Chondrocyte (in vitro differentiated cells): ENCODE results near the gene C5orf58. TPM values are rescaled to one million over a fixed set of nuclear protein-coding genes. Genes with fewer than 3 reads are reported as not detected.

Source experiments
- DNase-seq: peaks from one replicate; pipeline ENCODE4 v3.0.0; 2021; ENCODE audit warnings: mixed read lengths, low spot score
- H3K27ac Mint-ChIP-seq: one replicate; pipeline ENCODE4 v1.8.0; 2021; ENCODE audit warnings: mild to moderate bottlenecking, moderate library complexity, mixed read lengths; ENCODE audit not compliant: unreplicated experiment
- H3K27me3 Mint-ChIP-seq: 2 replicates; pipeline ENCODE4 v1.8.0; 2021; ENCODE audit warnings: low read depth, mixed read lengths
- H3K36me3 Mint-ChIP-seq: 2 replicates; pipeline ENCODE4 v1.8.0; 2021; ENCODE audit warnings: low read depth, mixed read lengths
- H3K4me1 Mint-ChIP-seq: 2 replicates; pipeline ENCODE4 v1.8.0; 2021; ENCODE audit warnings: low read depth, mild to moderate bottlenecking, mixed read lengths
- H3K4me3 Mint-ChIP-seq: one replicate; pipeline ENCODE4 v1.8.0; 2021; ENCODE audit warnings: mild to moderate bottlenecking, moderate library complexity, mixed read lengths; ENCODE audit not compliant: unreplicated experiment
- H3K9me3 Mint-ChIP-seq: 2 replicates; pipeline ENCODE4 v1.8.0; 2021; ENCODE audit warnings: low read depth, mixed read lengths
- total RNA-seq: library from RNA; stranded (reverse); gene quantifications from 3 replicates; pipeline ENCODE4 v1.2.1, GENCODE V29; 2021
- TF ChIP-seq, protein P1 (sequence below): fragments of 200-600 bp; sonication (generic); IDR thresholded peaks from 2 replicates; pipeline ENCODE4 v1.5.0; 2021; ENCODE audit warnings: antibody characterized with exemption, mild to moderate bottlenecking, moderate library complexity

C5orf58 gene
- total RNA-seq, 1 donor from 2014 or later: not detected

DNA sequence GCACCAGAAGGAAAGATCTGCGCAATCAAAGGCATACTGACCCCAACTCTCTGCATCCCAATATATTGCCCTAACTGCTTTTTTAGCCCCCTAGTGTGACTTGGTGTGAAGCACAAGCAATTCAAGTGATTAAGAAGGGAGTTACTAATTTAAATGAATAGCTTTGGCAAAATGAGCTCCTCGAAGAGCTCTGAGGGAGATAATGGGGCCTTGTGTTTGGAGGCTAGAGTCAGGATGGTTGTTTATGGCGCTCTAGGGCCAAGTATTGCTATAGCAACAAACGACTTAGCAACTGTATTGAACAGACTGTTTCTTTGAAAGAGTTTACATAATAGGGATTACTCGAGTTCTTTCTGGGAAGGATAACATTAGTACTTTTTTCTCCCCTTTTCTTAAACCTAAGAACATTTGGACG is 11.5 kb upstream of the C5orf58 start:
- H3K27ac Mint-ChIP-seq: no peak overlapping the region
- TF ChIP-seq, protein P1, sequence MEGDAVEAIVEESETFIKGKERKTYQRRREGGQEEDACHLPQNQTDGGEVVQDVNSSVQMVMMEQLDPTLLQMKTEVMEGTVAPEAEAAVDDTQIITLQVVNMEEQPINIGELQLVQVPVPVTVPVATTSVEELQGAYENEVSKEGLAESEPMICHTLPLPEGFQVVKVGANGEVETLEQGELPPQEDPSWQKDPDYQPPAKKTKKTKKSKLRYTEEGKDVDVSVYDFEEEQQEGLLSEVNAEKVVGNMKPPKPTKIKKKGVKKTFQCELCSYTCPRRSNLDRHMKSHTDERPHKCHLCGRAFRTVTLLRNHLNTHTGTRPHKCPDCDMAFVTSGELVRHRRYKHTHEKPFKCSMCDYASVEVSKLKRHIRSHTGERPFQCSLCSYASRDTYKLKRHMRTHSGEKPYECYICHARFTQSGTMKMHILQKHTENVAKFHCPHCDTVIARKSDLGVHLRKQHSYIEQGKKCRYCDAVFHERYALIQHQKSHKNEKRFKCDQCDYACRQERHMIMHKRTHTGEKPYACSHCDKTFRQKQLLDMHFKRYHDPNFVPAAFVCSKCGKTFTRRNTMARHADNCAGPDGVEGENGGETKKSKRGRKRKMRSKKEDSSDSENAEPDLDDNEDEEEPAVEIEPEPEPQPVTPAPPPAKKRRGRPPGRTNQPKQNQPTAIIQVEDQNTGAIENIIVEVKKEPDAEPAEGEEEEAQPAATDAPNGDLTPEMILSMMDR: peak; percentile 34

DNA sequence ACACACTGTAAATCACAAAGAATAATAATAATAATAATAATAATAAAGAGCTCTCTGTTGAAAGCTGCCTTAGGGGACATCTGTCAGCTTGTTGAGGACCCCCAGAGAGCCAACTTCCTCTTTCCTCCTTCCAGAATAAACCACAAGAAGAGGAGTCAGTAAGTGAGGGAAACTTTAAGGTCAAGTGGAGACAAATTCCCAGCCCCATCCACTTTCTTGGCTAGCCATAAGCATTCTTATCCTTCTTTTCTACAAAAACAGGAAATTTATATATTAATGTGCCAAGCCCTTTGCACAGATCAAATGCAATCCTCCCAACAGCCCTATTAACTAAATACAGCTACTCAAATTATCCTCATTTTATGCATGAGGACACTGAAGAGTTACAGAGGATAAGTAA is 9.4 kb upstream of the C5orf58 start:
- Mint-ChIP-seq H3K9me3 (no peaks in the 10 kb centered on the region), H3K27ac (no peak overlapping the region), H3K4me1 (peaks cover 24% of the 10 kb centered on the region), H3K36me3 (no peaks in the 10 kb centered on the region), H3K27me3 (peaks cover 3% of the 10 kb centered on the region), H3K4me3 (no peak overlapping the region)
- TF ChIP-seq, protein P1: no peak
- DNase-seq: no peak

More for the DNA sequence above, 11.5 kb upstream of the C5orf58 start:
- H3K4me1 Mint-ChIP-seq: peaks cover 24% of the 10 kb centered on the region
- H3K36me3 Mint-ChIP-seq: no peaks in the 10 kb centered on the region
- peaks cover 3% of the 10 kb centered on the region for H3K27me3 Mint-ChIP-seq
- DNase-seq: no peak
- no peak overlapping the region for H3K4me3 Mint-ChIP-seq
- no peaks in the 10 kb centered on the region for H3K9me3 Mint-ChIP-seq

GRCh38 chr5:170223906-170224305 is 8.9 kb upstream of the C5orf58 start:
- no peak overlapping the region for H3K4me3 Mint-ChIP-seq
- H3K27ac Mint-ChIP-seq: no peak overlapping the region
- H3K27me3 Mint-ChIP-seq: peaks cover 6% of the 10 kb centered on the region
- no peak for DNase-seq
- H3K4me1 Mint-ChIP-seq: peaks cover 24% of the 10 kb centered on the region
- H3K36me3 Mint-ChIP-seq: no peaks in the 10 kb centered on the region
- no peaks in the 10 kb centered on the region for H3K9me3 Mint-ChIP-seq
- TF ChIP-seq, protein P1: no peak

DNA sequence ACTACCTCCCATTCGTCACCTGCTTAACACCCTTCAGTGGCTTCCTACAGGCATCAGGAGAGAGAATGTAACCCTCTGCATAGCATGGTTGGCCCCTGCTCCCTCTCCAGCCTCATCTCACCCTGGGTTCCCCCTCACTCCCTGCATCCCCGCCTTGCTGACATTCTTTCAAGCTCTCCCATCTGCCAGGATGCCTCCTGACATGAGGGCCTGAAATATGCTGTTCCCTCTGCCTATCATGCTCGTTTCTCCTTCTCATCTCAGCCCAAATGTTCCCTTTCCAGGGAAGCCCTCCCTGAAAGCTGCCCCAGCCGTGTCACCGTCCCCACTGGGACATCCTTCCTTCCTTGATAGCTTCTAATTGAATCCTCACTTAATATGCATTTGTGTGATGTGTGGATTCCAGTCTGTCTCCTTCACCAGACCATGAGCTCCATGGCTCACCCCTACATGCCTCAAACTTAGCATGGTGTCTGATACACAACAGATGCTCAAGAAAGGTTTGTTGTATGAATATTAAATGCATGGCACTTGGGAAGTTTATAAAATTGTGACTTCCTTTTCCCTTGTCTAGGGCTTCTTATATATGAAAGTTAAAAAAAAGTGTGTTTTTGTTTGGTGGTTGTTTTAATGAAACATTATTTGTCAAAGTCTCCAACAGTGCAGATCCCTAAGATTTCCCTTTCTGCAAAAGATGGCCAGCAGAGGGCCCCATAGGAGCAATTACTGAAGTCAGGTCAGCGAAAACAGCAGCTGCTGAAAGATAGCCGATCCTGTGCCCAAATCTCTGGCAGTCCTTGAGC is 7.3 kb upstream of the C5orf58 start:
- no peak overlapping the region for H3K4me3 Mint-ChIP-seq
- H3K9me3 Mint-ChIP-seq: no peaks in the 10 kb centered on the region
- H3K27ac Mint-ChIP-seq: no peak overlapping the region
- H3K36me3 Mint-ChIP-seq: no peaks in the 10 kb centered on the region
- H3K27me3 Mint-ChIP-seq: peaks cover 8% of the 10 kb centered on the region
- no peak for DNase-seq
- TF ChIP-seq, protein P1: peak; percentile 95
- peaks cover 12% of the 10 kb centered on the region for H3K4me1 Mint-ChIP-seq

DNA sequence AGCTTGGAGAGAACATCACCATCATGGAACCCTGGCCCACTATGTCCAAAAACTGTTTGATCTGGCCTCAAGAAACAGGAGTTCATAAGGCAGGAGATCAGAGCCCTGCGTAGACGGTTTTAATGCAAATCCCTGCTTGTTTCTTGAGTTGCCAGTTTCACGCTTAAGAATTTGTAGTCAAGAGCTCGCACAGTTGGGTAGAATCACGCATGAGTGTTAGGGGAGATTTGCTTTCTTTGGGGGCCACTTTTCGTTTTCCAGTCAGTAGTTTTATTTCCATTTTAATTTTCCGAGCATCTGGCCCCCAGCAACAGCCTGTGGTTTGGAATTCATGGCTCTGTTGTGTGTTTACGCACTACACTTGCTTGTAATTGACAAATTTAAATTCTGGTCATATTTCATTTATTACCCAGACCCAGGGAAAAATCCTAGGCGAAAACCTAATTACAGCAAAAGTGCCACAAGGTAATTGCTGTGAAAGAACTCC is 6.6 kb upstream of the C5orf58 start:
- H3K9me3 Mint-ChIP-seq: no peaks in the 10 kb centered on the region
- H3K4me1 Mint-ChIP-seq: peaks cover 12% of the 10 kb centered on the region
- no peak overlapping the region for H3K4me3 Mint-ChIP-seq
- no peak overlapping the region for H3K27ac Mint-ChIP-seq
- peaks cover 8% of the 10 kb centered on the region for H3K27me3 Mint-ChIP-seq
- DNase-seq: no peak
- TF ChIP-seq, protein P1: no peak
- no peaks in the 10 kb centered on the region for H3K36me3 Mint-ChIP-seq
